ENCODE results near the gene LMAN2.

Gene LMAN2

DNA sequence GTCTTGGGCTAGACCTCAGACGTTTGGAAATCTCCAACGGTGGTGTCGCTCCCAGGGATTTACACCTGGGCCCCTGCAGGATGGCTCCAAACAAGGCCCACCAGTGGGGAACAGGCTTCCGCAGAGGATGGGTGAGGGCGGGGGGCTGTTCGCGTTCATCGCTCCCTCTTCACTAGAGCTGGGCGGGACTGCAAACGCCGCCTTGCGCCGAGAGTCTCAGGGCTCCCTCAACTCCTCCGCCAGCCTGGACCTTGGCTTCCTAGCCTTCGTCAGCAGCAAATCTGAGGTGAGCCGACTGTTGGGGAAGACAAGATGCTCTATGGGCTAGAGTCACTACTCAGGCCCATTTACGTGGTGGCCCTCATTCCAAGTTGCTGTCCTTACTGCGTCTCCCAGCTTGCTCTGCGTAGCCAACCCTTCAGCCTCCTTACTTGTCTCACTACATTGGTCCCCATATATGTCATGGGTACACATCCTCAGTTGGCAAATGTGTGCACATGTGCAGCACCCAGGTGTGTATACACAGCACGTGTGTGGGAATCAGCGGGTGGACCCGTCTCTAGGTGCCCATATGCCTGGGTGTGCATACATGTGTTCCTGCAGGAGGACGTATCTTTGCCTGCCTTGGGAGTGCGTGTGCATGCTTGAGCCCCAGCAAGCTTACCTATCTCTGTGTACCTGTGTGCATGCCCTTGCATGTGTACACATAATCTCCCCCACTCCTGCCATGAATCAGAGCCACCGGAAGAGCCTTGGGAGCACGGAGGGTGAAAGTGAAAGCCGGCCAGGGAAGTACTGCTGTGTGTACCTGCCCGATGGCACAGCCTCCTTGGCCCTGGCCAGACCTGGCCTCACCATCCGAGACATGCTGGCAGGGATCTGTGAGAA, 16.8 kb upstream of the LMAN2 start:
- no peak overlapping the region for H3K4me3 ChIP-seq (ENCODE audit: low read depth, low read length)
- no peak for TF ChIP-seq CTCF (IDR thresholded peaks at IDR 0.05; ENCODE audit: low read depth, low read length, missing control alignments)
- DNase-seq (ENCODE audit: low read depth), result no peak

DNA sequence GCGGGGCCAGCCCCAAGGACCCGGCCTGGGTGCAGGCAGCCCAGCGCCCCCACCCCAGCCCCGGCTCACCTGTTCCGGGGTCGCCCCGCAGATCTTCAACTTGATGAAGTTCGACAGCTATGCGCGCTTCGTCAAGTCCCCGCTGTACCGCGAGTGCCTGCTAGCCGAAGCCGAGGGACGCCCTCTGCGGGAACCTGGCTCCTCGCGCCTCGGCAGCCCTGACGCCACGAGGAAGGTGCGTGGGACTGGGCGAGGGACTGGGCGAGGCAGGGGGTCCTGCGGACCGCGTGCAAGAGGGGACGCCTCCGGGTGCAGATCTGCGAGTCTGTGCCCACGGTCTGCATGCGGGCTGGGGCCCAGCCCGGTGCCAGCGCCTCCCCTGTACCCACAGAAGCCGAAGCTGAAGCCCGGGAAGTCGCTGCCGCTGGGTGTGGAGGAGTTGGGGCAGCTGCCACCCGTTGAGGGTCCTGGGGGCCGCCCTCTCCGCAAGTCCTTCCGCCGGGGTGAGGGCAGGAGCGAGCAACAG, 15.9 kb upstream of the LMAN2 start:
- H3K4me3 ChIP-seq (ENCODE audit: low read depth, low read length), result no peak overlapping the region
- no peak for TF ChIP-seq CTCF (IDR thresholded peaks at IDR 0.05; ENCODE audit: low read depth, low read length, missing control alignments)
- no peak for DNase-seq (ENCODE audit: low read depth)

DNA sequence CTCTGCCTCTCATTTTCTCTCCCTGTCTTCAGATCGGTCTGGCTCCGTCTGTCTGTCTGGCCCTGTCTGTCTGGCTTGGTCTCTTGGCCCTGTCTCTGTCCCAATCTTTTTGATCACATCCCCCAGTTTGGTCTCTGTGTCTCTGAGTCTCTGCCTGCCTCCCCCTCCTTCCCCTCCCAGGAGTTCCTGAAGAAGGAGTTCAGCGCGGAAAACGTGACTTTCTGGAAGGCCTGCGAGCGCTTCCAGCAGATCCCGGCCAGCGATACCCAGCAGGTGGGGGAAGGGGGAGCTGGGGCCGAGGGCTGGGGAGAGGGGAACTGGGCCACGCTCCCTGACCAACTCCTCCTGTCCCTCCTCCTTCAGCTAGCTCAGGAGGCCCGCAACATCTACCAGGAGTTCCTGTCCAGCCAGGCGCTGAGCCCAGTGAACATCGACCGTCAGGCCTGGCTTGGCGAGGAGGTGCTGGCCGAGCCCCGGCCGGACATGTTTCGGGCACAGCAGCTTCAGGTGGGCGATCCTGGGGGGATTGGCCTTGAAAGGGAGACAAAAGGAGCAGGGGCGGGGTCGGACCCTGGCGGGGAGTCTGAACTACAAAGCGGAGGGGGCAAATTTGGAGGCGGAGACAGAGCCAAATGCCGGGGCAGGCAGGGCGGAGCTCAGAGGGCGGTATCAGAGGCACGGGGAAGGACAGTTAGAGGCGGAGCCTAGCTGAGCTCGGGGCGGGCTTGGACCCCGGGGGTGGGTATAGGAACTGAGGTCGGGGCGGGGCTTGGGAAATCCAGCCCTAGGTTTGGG, 15.3 kb upstream of the LMAN2 start:
- DNase-seq (ENCODE audit: low read depth), result no peak
- no peak overlapping the region for H3K4me3 ChIP-seq (ENCODE audit: low read depth, low read length)
- TF ChIP-seq CTCF (IDR thresholded peaks at IDR 0.05; ENCODE audit: low read depth, low read length, missing control alignments), result no peak

- TF ChIP-seq CTCF (IDR thresholded peaks at IDR 0.05; ENCODE audit: low read depth, low read length, missing control alignments), result no peak
- no peak for DNase-seq (ENCODE audit: low read depth)
- no peak overlapping the region for H3K4me3 ChIP-seq (ENCODE audit: low read depth, low read length)
Measured at GRCh38 chr5:177365845-177366527, 14.5 kb upstream of the LMAN2 start.

GRCh38 chr5:177364159-177364962, 12.9 kb upstream of the LMAN2 start:
- TF ChIP-seq CTCF (IDR thresholded peaks at IDR 0.05; ENCODE audit: low read depth, low read length, missing control alignments), result no peak
- no peak overlapping the region for H3K4me3 ChIP-seq (ENCODE audit: low read depth, low read length)

DNA sequence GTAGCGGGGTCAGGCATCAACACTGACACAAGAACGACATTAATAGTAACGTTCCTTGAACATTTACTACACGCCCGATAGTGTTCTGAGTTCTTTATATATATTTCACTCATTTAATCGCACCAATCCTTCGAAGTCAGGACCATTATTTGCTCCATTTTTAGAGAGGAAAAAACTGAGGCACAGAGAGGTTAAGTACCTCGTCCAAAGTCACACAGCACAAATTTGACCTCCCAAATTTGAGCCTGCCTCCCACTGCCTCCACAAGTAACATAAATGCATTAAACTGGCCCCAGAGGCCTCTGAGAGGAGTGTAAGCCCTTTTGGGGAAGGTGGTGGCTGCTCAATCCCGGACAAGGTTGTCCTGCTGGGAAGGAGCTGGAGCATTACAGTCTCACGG, 12.1 kb upstream of the LMAN2 start:
- TF ChIP-seq CTCF (IDR thresholded peaks at IDR 0.05; ENCODE audit: low read depth, low read length, missing control alignments), result no peak
- peak overlapping the region; percentile 45; the same call in 1 of the 2 replicates for H3K4me3 ChIP-seq (ENCODE audit: low read depth, low read length)
- DNase-seq (ENCODE audit: low read depth), result no peak

More at GRCh38 chr5:177364159-177364962, 12.9 kb upstream of the LMAN2 start:
- DNase-seq (ENCODE audit: low read depth), result peak; percentile 59
